Stromal cell of bone marrow (primary cell): ENCODE measurements around the gene TBX10.
"Not testable (repeated sequence)": the region's sequence is repeated elsewhere in the genome, so short reads cannot be mapped to it uniquely, and the experiment has no call there.

Experiments
- DNase-seq: peaks from one replicate; pipeline ENCODE4 v3.0.0-alpha.2; 2012; ENCODE audit warnings: low read depth

Gene TBX10

DNA sequence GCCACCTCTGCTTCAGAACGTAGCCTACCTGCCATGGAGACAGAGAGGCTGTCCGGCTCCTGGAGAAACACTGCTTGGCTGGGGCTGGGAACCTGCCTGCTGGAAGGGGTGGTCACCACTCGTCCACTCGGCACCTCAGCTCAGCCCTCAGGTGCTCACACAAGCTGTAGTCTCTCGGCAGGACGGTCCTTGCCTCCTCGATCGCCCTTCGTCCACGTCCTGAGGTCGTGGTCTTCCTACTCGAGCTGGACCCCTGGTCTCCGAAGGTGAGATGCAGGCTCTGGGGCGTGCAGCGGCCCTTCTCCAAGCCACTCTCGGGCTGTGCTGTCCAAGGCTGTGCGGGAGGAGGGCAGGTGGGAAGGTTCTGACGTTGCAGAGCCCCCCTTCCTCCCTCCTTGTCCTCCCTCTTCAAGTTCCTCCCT lies at the start of gene TBX10:
TBX10 (minus strand) TSS at position 326 of the 422 bp plus-strand sequence; CDS start at position 35, 291 bp downstream.
- DNase-seq: no peak

DNA sequence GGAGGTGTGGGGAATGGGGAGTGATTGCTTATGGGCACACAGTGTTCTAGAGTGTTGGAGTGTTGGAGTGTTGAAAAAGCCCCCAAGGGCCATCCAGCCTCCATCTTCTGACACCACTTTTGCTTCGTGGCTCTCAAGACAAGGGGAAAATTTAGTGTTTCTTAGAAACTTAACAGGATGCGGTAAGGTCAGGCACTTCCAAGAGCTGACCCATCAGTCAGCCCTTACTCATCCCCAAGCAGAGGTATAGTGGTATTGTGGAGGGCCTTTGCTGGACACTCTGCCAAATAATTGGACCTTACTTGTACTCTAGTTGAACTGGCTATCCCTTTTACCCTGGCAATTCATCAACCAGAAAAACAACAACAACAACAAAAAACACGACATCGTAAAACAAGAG lies 49.6 kb upstream of the TBX10 start:
- DNase-seq: no peak

DNA sequence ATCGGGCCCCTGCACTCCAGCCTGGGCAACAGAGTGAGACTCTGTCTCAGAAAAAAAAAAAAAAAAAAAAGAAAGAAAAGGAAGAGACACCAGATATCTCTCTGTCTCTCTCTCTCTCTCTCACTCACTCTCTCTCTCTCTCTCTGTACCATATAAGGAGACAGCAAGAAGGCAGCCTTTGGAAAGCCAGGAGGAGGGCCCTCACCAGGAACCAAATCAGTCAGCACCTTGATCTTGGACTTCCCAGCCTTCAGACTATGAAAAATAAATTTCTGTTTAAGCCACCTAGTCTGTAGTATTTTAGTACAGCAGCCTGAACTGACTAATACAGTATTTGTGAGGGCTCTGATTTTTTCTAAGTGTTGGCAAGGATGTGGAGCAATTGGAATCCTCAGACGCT lies 48.4 kb upstream of the TBX10 start:
- DNase-seq: no peak

DNA sequence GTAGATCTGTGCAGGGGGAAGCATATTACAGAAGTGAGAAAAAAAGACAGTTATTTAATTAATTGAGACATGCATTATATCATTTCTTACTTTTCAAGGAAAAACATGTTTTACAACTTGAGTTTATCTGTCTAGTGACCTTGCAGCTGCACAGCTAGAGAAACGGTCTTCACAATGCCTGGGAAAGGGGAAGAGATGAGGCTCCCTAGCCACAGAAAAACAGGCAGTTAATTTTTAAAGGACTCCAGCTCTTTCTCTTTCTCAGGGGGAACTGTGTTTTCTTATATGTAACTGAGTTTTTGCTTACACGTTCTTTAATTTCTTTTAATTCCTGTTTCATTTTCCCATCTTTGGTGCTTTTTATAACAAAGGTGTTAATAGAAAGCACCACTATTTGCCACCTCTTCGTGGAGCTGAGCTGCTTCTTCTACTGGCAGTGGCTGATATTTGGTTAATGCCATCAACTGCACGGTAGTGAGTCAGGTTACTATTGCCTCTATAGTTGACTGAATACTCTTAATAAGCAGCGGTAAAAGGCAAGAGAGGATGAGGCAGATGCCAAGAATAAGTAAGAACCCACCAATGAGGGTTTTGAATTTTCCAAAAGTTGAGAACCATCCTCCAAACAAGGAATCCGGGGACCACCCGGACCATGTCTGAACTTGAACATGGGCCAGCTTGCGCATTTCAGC lies 46.2 kb upstream of the TBX10 start:
- DNase-seq: not testable (repeated sequence)

DNA sequence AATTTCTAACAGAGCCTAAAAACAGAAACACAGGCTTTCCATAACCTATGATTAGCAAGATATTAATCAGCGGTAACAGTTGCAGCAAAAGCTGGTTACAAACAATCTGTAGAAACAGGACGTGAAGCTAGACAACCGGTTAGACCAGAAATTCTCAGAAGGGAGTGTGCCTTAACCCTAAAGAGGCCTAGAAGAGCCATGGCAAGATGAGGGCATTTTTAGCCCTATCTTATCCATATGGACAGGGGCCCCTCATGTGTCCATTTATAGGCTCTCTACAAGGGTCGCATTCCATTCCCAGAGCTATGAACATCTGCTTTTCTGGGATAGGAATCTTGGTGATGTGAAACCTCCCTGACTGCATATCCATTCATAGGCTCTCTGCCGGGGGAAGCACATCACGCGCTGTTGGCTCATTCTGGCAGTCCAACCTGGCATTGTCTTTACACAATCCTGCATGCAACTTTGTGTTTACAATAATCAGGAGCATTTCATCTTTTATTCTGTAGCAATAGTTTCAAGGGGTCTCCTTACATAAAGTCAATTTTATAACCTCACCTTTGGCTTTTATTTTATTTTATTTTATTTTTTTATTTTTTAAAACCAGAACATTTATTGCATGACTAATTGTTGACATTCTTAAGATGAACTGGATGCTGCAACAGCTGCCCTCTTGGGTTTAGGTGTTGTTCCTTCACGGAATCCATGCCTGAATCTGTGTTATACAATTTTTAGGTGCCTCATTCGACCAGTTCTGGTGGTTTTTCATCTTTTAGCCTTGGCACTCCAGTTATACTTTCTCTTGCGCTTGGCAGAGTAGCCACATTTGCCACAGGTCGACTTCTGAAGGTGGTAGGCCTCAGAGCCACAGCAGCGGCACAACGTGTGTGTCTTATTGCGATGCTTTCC lies 42.8 kb upstream of the TBX10 start:
- DNase-seq: not testable (repeated sequence)

DNA sequence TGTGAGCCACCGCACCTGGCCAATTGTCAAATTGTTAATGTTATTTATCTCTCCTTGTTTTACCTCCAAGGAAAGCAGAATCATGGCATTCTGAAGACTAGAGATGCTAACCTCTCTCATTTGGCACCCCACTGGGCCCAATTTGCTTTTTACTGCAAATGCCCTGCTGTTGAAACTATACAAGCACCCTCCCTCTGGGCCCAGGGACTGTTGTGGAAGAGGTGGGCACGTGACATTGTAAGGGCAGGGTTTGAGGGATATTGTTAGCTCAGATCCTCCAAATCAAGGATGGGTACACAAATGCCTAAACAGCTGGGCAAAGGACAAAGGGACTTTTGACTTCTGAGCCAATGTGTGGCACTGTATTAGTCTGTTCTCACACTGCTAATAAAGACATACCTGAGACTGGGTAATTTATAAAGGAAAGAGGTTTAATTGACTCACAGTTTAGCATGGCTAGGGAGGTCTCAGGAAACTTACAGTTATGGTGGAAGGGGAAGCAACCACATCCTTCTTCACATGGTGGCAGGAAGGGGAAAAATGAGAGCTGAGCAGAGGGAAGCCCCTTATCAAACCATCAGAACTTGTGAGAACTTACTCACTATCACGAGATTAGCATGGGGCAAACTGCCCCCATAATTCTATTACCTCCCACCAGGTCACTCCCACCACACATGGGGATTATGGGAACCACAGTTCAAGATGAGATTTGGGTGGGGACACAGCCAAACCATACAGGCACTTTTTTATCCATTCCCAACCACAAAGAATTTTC lies 41.3 kb upstream of the TBX10 start:
- DNase-seq: no peak

DNA sequence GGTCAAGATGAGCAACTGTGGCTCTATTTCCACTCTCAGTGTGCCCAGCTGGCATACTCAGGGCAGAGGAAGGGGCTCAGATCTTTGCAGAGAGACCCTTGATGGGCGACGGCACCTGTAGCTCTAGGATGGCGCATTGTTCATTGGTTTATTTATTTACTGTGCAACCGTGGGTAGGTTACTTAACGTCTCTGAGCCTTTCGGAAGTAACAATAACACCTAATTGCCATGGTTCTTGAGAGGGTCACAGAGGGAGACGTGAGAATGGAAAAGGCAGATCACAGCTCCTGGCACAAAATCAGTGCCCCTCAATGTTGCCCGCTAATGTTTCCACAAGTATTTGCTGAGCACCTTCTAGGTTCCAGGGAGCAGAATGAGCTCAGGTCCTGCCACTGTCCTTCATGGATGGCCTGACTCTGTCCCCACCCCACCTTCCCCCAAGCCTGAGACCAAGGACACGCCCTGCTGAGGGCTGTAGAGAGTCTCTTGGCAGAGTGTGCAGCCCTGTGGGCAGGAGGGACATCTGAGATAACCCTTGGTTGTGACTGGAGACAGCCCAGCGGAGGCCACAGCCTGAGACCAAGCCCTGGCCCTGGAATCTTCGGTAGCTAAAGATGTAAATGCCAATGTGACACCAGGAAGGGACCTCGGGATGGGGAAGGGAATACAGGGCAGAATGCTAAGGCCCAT lies 35.6 kb upstream of the TBX10 start:
- DNase-seq: no peak

DNA sequence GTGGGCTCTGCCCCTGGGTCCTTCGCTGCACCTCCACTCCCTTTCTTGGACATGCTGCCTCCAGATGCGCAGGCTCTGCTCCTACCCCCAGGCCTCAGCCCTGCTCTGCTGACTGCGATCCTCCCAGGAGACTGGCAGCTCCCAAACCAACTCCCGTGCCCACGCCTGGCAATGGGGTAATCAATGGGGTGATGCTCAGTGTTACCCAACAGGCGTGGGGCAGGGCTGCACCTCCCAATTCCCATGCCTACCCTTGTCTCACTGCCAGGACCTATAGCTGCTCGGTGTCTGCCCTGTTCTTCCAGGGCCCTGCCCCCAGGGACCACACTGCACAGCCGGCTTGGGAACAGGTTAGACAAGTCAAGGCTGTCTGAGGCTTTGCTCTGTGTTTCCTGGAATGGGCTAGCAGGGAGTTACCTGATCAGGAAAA lies 34.9 kb upstream of the TBX10 start, which contains the start of gene ALDH3B2:
ALDH3B2 (minus strand) TSS at position 182 of the 430 bp plus-strand sequence. CDS start 7,688 bp downstream, outside the sequence.
- DNase-seq: no peak

DNA sequence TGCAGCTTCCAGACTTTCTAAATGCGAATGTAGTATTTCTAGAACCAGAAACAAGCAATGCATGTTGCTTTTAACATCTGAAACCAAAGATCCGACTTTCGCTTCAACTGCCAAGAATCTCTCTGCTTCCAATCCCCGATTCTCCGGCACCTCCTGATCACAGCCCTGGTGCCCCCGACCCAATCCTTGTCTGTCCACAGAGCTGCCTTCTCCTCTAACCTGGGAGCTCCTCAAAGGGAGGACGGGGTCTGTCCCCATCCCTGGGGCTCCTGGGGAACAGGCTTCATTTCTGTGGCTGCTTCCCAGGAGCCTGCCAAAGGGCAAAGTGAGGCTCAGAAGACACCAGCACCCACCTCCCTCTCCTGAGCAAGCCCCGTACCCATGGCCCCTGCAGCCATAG lies 34.3 kb upstream of the TBX10 start:
- DNase-seq: no peak

DNA sequence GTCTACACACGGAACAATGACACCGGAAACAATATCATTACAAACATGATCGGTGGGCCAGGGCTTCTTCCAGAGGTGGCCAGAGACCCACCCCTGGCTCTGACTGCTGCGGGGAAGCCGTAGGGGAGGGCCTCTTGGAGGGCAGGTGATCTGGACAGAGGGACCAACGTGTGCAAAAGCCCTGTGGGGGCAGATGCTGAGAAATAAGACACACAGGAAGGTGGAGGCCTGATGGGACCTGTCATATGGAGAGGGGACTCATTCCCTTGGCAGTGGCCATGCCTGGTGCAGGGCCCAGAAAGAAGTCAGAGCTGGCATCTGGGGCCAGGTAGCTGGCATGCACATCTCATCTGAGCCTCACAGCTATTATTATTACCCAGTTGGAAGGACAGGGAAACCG lies 33.8 kb upstream of the TBX10 start:
- DNase-seq: no peak

DNA sequence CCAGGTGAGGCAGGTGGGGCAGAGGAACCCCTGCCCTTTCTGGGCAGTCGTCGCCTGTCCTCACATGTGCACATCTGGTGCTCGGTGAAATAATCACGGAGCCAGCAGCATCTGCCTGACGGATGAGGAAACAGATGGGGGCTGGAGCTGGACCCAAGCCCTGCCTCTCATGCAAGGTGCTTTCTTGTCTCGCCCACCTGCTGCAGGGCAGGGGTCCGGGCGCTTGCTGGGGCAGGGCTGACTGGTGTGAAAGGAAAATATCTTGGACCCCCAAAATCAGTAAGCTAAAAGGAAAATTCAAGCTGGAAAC lies 31.6 kb upstream of the TBX10 start:
- no peak for DNase-seq

DNA sequence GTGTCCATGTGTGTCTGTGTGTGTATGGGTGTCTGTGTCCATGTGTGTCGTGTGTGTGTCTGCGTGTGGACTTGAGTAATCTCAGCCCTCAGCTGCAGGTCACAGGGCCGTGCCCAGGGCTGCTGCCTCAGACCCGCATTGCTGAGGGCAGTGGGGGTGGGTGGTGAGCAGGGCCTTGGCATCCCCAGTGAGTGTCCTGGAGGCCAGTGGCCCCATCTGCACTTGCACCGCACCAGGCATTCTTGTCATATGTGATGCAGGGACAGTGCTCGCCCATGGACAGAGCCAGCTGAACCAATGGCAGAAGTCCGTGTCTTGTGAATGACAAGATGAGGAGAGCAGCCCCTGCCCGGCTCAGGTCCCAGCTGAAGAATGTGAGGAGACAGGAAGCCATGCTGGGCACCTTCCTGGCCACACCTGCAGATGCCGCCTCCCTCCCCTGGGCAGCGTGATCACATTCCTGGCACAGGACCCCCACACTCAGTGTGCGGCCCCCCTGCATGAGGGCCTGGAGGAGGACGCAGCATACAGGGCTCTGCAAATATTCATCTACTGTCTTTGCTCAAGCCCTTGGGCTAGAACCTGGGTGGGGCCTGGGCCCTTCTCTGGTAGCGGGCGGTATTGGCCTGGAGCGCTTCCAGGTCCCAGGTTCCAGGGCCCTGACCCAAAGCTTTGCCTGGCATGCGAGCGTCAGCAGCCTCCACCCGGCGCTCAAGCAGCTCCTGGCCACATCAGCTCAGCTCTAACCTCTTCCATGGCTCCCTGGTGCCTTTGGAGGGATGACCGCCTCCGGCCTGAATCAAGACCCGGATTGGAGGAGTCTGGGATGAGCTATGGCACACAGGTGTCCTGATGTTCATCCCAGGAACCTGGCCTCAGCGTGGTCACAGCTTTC lies 31.0 kb upstream of the TBX10 start:
- DNase-seq: no peak

DNA sequence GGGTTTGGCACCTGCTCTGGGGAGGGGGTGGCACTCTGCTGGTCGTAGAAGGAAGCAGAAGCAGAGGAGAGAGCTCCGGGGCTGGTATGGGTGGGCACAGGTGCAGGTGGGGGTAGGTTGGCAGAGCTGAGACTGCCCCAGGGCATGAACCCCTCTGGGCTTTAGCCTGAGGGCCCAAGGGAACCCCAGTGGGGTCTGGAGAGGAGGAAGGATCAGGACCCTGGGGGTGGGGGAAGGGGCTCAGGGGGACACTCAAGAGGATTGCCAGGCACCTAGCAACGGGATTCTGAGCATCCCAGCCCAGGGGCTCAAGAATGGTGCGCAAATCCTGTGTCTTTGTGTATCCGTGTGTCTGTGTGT lies 28.6 kb upstream of the TBX10 start:
- DNase-seq: no peak

DNA sequence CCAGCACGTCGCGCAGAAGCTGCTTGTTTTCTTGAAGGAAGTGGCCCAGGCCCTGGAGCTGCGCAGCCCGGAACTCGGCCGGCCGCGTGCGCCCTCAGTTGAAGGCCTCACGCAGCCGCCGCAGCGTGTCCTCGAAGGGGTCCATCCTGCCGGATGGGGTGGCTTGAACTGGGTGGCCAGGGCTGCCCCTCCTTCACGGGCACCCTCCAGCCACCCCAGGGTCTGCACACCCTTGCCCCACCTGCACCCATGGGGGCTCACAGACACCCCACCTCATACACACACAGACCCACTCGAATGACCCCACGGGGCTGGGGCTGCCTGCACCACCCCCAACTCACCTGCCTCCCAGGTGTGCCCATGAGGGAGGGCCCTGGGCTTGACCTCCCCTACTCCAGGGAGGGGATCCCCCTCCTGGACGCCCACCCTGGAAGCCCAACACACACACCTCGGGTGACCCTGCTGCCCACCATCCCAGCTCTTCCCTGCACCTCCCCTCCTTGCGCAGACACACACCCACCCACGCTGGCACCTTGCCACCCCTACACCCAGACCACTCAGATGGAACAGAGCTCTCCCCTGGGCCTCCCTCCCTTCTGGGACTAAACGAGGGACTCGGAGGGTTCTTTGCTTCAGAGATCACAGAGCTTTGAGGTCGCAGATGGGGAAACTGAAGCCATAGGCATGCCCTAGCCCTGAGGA lies 28.1 kb upstream of the TBX10 start:
- DNase-seq: no peak

DNA sequence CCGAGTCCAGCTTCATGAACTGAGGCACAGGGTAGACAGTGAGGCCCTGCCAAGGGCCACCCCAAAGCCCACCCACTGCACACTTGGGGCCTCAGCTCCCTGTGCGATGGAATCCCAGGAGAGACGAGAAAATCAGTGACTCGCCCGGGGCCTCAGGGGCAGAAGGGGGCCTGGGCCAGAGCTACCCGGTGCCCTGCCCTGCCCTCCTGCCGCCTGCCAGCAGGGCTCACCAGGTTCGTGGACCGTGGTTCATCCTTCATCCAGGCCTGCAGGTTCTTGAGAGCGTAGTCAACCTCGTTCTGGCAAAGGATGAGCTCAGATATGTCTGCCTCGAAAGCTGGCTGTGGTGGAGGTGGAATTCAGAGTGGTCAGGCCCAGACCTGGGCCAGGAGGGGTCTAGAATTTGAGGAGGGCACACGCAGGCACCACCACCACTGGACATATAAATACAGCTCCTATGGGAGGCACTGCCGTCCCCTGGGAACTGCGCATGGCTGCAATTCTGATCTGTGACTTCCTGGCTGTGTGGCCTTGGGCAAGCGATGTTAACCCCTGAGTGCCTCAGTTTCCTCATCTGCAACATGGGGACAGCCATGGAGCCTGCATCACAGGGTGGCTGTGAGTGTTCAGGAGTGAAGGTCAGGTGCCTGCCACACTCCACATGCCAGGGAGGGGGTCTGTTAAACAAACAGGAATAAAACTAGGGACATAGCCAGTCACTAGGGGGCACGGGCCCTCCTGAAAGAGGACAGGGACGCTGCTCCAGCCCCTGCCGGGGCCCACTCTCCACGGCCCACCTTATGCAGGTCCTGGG lies 27.3 kb upstream of the TBX10 start:
- no peak for DNase-seq

DNA sequence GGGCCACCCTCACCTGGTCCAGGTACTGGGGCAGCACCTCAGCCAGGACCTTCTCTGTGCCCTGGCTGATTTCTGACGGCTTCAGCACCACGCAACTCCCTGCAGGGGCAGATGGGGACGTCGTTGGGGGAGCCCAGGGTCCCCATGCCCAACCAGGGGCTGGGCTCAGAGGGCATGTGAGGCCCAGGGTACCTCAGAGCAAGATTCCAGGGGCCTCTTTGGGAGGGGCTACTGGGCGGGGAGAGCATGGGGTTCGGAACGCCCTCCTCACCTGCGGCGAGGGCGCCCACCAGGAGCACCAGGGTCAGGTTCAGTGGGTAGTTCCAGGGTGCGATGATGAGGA lies 26.7 kb upstream of the TBX10 start:
- DNase-seq: no peak

DNA sequence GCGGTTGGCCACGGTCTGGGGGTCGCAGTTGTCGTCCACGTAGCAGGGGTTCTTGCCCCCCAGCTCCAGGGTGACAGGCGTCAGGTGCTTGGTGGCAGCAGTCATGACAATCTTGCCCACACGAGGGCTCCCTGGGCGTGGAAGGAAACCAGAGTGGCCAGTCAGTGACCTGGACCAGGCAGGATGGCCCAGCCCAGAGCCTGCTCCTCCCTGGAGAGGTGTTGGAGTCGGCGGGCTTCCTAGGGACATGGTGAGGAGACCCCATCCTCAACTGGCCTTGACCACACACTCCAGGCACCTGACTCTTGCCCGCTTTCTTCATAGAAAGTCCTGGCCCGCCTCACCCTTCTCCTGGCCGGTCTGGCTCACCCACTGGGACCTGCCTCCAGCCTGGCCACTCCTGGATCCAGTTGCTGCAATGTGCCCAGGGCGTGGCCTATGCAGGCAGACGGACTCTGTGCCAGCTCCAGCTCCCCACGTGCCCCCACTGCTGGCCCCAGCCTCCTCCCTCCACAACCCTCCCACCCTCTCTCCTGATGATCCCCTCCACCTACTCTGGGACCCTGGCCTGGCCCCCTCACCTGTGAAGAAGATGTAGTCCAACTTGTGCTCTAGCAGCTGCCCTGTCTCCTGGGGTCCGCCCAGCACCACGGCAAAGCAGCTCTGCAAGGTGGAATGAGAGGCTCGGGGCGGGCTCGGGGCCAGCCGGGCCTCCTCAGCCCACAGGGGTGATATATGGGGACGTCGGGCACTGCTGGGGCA lies 26.2 kb upstream of the TBX10 start:
- DNase-seq: no peak

DNA sequence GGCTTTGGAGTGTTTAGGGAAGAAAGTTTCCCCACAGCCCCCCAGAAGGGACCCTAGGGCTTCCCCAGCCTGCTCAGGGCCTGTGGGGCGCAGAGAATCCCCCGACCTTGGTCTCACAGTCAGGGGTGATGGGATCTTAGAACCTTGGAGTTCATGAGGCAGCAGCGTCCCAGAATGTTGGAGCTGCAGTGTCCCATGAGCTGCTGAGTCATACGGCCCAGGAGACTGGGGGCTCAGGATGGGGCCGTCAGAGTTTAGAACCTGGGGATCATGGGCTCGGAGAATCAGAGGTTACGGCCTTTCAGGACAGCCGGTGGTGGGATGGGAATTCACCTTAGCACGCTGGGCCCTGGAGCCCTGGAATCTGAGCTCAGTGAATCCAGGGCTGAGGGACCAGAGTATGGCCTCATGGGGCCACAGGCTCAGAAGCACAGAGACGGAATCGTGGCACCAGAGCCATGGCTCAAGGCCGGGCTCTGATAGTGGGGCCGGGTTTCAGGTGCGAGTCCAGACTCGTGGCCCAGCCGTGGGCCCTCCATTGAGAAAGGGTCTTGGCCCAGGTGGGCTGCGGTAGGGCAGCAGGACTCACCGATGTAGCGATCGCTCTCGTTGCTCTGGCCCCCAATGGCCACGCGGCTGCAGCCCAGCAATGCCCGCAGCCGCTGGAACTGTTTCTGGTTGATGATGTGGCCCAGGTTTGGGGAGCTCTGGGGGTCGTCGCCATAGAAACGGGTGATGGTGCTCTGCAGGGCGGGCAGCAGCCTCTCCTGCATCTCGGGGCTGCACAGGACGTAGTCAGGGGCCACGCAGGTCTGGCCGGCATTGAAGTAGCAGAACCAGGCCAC lies 25.4 kb upstream of the TBX10 start:
- no peak for DNase-seq
